HG03439 (cell line): ENCODE data around the gene CCS.
"Not testable (repeated sequence)": the region's sequence is repeated elsewhere in the genome, so short reads cannot be mapped to it uniquely, and the experiment has no call there.

Experiments
- ATAC-seq: cut with Tn5 transposase; IDR thresholded peaks from one replicate; pipeline ENCODE4 v1.9.1; 2021; ENCODE audit warnings: mild to moderate bottlenecking, moderate library complexity; ENCODE audit not compliant: unreplicated experiment

CCS gene

DNA sequence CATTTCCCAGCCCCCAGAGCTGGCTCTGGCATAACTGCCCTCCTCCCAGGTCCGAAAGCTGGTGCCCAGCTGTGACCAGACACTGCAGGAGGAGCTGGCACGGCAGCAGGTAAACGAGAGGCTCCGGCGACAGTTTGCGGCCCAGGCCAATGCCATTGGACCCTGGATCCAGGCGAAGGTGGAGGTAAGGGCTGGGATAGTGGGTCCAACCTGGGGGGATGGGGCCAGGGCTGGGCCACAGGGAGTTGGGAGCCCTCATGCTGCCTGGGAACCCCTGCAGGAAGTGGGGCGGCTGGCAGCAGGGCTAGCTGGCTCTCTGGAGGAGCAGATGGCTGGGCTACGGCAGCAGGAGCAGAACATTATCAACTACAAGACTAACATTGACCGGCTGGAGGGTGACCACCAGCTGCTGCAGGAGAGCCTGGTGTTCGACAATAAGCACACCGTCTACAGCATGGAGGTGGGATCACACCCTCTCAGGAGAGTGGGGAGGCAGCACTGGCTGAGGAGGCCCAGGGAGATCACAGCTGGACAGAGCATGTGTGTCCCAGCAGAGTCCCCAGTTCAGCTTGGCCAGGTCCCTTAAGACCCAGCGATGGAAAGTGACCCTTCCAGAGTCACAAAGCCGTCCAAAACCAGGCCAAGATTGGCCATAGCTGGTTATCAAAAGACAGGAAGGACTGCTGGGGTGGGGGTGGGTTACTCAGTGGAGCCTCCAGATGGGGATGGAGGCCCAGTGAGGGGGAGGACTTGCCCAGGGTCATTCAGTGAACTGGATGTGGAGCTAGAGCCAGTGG, 31.6 kb upstream of the CCS start:
- ATAC-seq = no peak

GRCh38 chr11:66561975-66562248, 31.1 kb upstream of the CCS start:
- ATAC-seq = no peak

DNA sequence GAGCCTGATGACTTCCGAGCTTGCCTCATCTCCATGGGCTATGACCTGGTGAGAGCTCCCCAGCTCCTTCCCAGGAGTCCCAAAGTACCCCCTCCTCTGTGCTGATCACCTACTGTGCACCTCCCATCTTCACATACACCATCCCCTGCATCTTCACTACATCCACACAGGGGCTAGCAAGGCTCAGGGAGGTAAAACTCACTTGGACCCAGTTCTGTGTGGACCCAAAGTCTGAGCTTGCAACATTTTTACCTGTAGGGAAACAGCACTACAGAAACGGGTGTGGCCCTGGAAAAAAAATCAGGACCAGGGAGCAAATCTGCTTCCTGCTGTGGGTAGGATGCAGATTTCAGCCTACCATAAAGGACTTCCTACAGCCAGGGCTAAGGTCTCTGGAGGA, 30.7 kb upstream of the CCS start:
- no peak for ATAC-seq

- ATAC-seq = no peak
Measured at GRCh38 chr11:66562907-66563583, 29.9 kb upstream of the CCS start.

DNA sequence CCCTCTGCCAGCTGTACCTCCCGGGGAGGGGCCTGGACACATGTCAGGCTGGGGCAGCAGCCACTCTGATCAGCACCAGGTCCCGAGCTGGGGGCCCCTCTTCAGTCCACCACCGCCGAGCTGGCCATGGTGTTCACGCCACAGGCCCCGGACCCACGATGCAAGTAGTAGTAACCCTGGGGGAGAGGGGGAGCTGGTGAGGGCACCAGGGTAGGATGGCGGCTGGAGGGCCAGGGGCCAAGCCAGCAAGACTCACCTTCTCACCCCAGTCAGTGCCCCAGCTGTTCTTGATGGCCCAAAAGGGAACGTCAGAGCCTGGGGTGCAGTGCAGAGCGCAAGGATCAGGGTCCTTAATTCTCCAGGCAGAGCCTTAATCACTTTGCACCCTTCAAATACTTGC, 29.2 kb upstream of the CCS start:
- no peak for ATAC-seq

- ATAC-seq = no peak
Measured at GRCh38 chr11:66564538-66564937, 28.4 kb upstream of the CCS start.

DNA sequence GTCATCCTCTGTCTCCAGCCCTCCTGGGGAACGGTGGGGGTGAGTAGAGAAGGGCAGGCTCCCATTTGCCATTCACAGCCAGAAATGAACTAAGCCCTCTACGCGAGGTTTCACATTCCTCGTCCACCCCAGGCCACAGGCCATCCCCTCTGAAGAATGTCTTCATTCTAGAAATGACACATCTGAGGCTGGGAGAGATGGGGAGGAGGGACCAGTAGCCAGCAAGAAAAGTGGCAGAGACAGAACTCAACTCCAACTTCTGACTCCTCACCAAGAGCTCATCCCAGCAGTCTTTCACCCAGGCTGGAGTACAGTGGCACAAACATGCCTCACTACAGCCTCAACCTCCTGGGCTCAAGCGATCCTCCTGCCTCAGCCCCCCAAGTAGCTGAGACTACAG, 28.0 kb upstream of the CCS start:
- ATAC-seq = no peak

- ATAC-seq = no peak
Measured at GRCh38 chr11:66566221-66566620, 26.8 kb upstream of the CCS start.

DNA sequence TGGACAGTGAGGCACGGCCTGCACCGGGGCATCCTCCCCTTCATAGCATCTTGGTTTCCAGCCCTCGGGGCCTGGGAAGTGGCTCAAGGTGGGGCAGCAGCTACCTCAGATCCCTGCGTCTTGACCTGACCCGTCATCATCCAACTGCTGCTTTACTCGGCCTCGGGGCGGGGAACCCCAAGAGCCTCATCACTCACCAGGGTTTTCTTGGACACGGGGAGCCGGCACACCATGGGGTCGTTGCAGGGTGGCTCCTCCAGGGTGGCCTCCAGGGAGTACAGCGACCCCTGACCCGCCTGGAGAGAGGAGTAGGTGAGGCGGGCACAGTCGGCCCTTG, 25.2 kb upstream of the CCS start:
- ATAC-seq = no peak

DNA sequence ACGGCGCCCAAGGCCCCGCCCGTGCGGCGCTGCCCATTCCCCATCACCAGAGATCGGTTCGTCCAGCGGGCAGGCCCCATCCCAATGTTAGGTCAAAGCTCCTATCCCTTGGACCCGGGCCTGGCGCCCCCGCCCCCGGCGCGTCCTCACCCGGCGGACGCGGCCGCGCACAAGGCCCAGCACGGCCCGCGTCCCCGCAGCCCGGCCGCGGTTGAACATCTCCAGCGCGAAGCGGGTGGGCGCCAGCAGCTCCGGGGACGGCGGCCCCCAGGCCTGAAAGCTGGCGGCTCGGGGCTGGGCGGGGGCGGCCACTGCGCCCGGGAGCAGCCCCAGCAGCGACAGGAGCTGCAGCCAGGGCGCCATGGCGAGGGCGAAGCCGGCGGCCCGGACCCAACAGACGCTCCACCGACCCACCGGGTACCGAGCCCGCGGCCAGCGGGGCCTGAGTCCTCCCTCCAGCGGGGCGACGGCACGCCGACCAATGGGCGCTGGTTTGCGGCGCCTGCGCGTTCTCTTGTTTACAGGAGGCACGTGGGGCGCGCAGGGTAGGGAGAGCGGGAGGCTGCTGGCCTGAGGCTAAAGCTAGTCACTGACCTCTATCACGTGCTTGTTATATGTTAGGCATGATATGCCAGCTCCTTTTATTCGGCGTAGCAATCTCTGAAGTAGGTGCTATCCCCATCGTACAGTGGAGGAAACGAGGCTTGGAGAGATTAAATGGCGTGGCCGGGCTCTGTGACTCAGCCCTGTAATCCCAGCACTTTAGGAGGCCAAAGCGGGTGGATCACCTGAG, 24.7 kb upstream of the CCS start, which contains the start of gene CTSF:
Gene CTSF, minus strand, starts transcription at position 483 of the 793 bp plus-strand sequence. Its CDS starts 120 bp downstream, at position 363.
- peak; percentile 70 for ATAC-seq

GRCh38 chr11:66569076-66569475, 23.9 kb upstream of the CCS start:
- no peak for ATAC-seq

DNA sequence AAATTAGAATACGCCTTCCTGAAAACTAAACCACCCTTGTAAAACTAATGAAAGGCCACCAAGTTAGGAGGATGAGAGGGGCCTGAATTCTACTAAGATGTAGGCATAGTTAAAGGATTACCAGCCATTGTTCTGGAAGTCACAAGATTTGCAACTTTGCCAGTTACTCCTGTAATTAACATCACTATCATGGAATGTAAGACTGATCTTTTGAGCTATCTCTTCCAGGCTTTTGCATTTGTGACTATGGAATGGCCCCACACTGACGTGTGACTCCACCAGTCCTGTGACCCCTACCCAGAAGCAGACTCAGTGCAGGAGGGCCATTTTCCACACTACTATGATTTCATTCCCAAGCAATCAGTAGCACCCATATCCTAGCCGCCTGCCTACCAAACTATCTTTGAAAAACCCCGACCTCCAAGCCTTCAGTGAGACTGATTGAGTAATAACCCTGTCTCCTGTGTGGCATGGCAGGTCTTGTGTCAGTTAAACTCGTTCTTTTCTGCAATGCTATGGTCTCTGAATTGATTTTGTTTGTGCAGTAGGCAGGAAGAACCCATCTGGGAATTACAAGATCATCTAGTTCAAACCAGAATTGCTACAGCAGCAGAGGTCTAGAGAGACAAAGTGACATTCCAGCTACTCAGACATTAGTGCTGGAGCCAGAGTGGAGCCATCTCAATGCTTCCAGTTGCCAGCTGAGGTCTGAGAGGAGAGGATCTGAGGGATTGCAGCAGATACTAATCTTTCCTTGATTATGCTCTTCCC, 22.7 kb upstream of the CCS start:
- ATAC-seq = no peak

DNA sequence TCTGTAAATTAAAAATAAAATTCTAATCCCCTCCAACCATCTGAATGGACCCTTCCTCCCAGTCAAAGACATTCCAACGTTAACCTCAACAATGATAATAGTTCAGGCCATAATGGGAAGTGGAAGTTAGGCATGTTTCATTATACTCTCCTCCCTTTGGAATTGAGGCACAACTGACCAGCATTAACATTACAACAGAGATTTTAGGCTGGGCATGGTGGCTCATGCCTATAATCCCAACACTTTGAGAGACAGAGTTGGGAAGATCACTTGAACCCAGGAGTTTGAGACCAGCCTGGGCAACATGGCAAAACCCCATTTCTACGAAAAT, 22.2 kb upstream of the CCS start:
- no peak for ATAC-seq

DNA sequence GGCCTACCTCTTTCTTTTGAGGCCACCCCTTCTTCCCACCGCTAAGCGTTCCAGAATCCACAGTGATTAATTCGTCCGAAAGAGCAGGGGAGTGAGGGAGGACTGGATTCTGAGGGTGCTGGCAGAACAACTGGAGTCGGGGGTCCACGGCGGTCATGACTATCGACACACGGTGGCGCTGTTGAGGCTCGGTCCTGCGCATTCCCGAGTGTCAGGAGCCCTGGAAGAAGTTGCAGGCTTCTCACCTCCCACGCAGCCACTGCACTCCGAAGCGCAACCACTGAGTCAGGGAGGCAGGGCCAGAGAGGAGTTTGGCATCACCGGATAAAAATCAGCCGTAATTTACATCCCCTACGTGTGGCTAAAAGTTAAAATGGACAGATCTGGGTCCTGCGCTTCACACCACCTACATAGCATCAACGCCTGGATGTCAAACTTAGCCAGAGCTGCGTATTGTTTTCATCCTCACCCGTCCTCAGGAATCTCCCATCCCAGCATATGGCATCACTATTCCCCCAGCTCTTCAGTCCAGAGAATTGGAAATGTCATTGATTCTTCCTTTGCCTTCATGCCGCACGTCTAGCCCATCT, 13.9 kb upstream of the CCS start:
- ATAC-seq = no peak

- ATAC-seq = no peak
Measured at GRCh38 chr11:66580803-66581202, 12.2 kb upstream of the CCS start.

GRCh38 chr11:66581261-66581660, 11.7 kb upstream of the CCS start:
- ATAC-seq = no peak

DNA sequence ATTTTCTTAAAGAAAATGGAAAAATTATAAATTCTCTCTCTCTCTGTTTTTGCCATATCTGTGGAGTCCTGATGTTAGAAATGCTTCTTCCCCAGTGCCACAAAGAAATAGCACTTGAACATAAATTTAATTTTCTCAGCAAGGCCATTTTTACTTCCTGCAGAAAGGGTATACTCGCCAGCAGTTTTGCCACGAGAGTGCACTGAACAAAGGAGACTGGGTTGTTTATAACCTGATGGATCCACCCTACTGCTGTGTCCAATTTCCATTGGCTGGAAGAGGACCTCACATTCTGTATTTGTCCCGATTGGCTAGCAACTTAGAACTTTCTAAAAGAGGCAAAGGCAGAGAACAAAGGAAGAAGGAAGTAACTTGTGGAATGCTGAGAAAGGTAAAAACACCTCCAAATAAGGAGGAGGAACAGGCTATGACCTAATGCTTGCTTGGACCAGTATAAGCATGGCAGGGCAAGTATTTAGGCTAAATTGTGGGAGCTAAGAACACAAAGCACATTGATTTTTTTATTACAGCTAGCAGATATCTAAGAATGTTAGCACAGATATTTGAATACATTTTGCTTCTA, 10.3 kb upstream of the CCS start:
- ATAC-seq = not testable (repeated sequence)

GRCh38 chr11:66585447-66585846, 7.5 kb upstream of the CCS start:
- not testable (repeated sequence) for ATAC-seq

DNA sequence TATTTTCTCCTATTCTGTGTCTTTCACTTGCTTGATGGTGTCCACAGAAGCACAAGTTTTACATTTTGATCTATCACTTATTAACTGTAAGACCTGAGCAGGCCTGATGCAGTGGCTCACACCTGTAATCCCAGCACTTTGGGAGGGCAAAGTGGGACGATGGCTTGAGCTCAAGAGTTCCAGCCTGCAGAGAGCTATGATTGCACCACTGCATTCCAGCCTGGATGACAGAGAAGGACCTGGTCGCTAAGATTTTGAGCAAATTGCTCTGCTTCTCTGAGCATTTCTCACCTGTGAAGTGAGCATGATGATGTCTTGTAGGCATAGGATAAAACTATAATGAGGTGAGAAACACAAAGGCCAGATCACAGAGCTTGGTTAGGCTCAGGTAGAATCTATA, 6.8 kb upstream of the CCS start:
- no peak for ATAC-seq

DNA sequence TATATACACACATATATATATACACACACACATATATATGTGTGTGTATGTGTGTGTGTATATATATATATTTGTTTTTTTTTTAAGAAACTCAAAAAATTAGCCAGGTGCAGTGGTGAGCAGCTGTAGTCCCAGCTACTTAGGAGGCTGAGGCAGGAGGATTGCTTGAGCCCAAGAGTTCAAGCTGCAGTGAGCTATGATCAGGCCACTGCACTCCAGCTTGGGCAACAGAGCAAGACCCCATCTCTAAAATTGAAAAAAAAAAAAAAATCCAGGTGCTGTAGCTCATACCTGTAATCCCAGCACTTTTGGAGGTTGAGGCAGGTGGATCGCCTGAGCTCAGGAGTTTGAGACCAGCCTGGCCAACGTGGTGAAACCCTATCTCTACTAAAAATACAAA, 3.7 kb upstream of the CCS start:
- not testable (repeated sequence) for ATAC-seq
